ENCODE measurements around the gene REC8. TPM values are rescaled to one million over a fixed set of nuclear protein-coding genes. Genes with fewer than 3 reads are reported as not detected.

Gene REC8
- polyA plus RNA-seq, 4 donors: 23.0 to 135 (median 40.7) TPM

DNA sequence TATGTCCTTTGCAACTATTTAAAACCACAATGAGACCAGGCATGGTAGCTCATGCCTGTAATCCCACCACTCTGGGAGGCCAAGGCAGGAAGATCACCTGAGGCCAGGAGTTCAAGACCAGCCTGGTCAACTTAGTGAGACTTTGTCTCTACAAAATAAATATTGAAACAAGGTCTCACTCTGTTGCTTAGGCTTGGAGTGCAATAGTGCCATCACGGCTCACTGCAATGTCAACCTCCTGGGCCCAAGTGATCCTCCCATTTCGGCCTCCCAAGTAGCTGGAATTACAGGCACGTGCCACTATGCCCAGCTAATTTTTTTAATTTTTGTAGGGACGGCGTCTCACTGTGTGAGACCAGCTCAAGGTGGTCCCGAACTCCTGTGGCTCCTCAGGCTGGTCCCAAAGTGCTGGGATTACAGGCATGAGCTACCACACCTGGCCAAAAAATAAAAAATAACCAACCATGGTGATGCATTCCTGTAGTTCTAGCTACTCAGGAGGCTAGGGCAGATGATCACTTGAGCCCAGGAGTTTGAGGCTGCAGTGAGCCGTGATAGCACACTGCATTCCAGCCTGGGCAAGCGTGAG, 42.4 kb upstream of the REC8 start:
- no peak overlapping the region for H3K27ac ChIP-seq (ENCODE audit: low read depth in 1 of 3, low read length in 2 of 3)
- no peak overlapping the region for H3K4me3 ChIP-seq (ENCODE audit: low read depth in 1 of 3, low read length in 3 of 3)
- H3K4me1 ChIP-seq (ENCODE audit: control insufficient read depth in 3 of 3, insufficient read depth in 2 of 3, low read depth in 1 of 3, low read length in 2 of 3): peaks cover 0 to 5% (median 0%) of the 10 kb centered on the region in 3 donors
- no peak for FAIRE-seq
- DNase-seq: no peak
- no peaks in the 10 kb centered on the region for H3K27me3 ChIP-seq (ENCODE audit: control insufficient read depth in 3 of 3, insufficient read depth in 3 of 3, low read length in 3 of 3)
- no peaks in the 10 kb centered on the region for H3K9me3 ChIP-seq (ENCODE audit: control insufficient read depth in 2 of 2, insufficient read depth in 1 of 2, low read depth in 1 of 2, low read length in 1 of 2)
- H3K36me3 ChIP-seq (ENCODE audit: control insufficient read depth in 3 of 3, insufficient read depth in 2 of 3, low read depth in 1 of 3, low read length in 3 of 3): peaks cover 0 to 20% (median 0%) of the 10 kb centered on the region in 3 donors
- 94 to 97% (median 96%) methylated on average over 8 of the region's 8 CpGs for WGBS, 3 donors

DNA sequence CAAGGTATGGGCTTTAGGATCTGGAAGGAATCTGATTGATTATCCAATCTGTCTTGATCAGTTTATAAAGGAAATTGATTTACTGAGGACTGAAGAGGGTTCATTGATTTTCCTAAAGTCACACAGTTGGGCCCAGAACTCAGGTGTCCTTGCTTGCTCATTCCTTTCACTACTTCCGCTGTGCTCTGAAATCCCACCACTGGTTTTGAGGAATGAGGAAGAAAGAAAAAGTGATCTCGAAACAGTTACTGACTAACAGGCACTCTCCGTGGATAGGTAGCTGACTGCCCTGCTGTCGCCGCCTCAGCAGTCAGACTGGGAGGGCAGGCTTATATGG, 41.5 kb upstream of the REC8 start, which contains the start of gene FITM1:
FITM1 (plus strand) TSS at position 280 of the 337 bp plus-strand sequence. CDS start 905 bp downstream, outside the sequence.
- Histone ChIP-seq H3K4me3 (ENCODE audit: low read depth in 1 of 3, low read length in 3 of 3) (no peak within 1 kb of the TSS), H3K27ac (ENCODE audit: low read depth in 1 of 3, low read length in 2 of 3) (peak within 1 kb of the TSS in 1 of 3 donors; percentile 8), H3K4me1 (ENCODE audit: control insufficient read depth in 3 of 3, insufficient read depth in 2 of 3, low read depth in 1 of 3, low read length in 2 of 3) (peaks cover 0 to 7% (median 0%) of the 10 kb centered on the region in 3 donors), H3K27me3 (ENCODE audit: control insufficient read depth in 3 of 3, insufficient read depth in 3 of 3, low read length in 3 of 3) (no peaks in the 10 kb centered on the region), H3K9me3 (ENCODE audit: control insufficient read depth in 2 of 2, insufficient read depth in 1 of 2, low read depth in 1 of 2, low read length in 1 of 2) (no peaks in the 10 kb centered on the region), H3K36me3 (ENCODE audit: control insufficient read depth in 3 of 3, insufficient read depth in 2 of 3, low read depth in 1 of 3, low read length in 3 of 3) (peaks cover 0 to 19% (median 0%) of the 10 kb centered on the region in 3 donors)
- DNase-seq (no peak), FAIRE-seq (no peak)
- WGBS, 3 donors: 91 to 95% (median 94%) methylated on average over 5 of the region's 5 CpGs

DNA sequence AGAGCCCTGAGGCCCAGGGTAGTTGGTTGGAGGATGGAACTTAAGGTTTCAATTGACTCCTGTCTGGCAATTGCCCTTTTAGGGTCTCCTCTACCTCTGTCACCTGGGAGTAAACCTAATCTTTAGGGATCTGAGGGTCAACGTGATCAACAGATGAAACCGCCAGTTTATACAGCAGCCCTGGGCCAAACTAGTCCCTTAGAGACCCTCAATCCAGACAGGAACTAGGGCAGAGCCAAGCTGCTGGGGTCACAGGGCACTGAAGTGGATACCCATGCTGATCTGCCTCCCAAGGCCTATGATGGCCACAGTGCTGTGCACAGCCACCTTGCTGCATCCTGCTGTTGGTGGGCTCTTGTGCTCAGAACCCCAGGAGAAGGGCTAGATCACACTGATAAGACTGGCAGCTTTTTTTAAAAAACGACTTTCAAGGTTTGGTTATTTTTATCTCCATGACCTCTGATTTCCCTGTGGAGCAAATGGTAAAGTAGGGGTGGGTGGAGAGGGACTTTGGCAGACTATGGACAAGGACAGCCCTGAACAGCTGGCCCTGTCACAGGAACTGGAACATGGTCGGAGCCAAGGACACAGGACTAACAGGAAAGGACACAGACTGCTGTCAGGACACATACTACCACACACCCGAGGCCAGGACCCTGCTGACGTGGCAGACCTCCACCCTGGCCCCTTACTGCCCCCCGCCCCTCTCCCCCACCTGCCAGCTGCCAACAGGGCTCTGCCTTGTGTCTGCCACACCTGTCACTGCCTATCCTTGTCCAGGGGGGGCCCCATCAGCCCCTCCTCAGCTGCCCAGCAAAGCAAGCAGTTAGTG, 40.9 kb upstream of the REC8 start:
- H3K27ac ChIP-seq (ENCODE audit: low read depth in 1 of 3, low read length in 2 of 3): peak overlapping the region in 1 of 3 donors; percentile 8

DNA sequence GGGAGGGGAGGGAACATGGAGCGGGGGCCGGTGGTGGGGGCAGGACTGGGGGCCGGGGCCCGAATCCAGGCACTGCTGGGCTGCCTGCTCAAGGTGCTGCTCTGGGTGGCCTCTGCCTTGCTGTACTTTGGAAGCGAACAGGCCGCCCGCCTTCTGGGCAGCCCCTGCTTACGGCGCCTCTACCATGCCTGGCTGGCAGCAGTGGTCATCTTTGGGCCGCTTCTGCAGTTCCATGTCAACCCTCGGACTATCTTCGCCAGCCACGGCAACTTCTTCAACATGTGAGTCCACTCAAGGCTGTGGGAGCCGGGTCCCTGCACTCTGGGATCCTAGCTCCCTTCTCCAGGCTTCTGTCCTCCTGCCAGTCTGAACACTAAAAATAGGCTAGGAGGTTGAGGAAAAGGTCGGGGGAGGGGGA, 40.3 kb upstream of the REC8 start:
- Histone ChIP-seq H3K4me3 (ENCODE audit: low read depth in 1 of 3, low read length in 3 of 3) (no peak overlapping the region), H3K27ac (ENCODE audit: low read depth in 1 of 3, low read length in 2 of 3) (peak overlapping the region in 1 of 3 donors; percentile 28), H3K36me3 (ENCODE audit: control insufficient read depth in 3 of 3, insufficient read depth in 2 of 3, low read depth in 1 of 3, low read length in 3 of 3) (peaks cover 0 to 18% (median 0%) of the 10 kb centered on the region in 3 donors), H3K27me3 (ENCODE audit: control insufficient read depth in 3 of 3, insufficient read depth in 3 of 3, low read length in 3 of 3) (no peaks in the 10 kb centered on the region), H3K9me3 (ENCODE audit: control insufficient read depth in 2 of 2, insufficient read depth in 1 of 2, low read depth in 1 of 2, low read length in 1 of 2) (no peaks in the 10 kb centered on the region), H3K4me1 (ENCODE audit: control insufficient read depth in 3 of 3, insufficient read depth in 2 of 3, low read depth in 1 of 3, low read length in 2 of 3) (peaks cover 0 to 11% (median 0%) of the 10 kb centered on the region in 3 donors)
- WGBS, 3 donors: 82 to 87% (median 83%) methylated on average over 15 of the region's 15 CpGs
- DNase-seq (no peak), FAIRE-seq (no peak)

More for the DNA sequence above, 40.9 kb upstream of the REC8 start:
- FAIRE-seq (no peak), DNase-seq (no peak)
- H3K4me3 ChIP-seq (ENCODE audit: low read depth in 1 of 3, low read length in 3 of 3): no peak overlapping the region
- 50 to 60% (median 59%) methylated on average over 7 of the region's 7 CpGs for WGBS, 3 donors
- no peaks in the 10 kb centered on the region for H3K9me3 ChIP-seq (ENCODE audit: control insufficient read depth in 2 of 2, insufficient read depth in 1 of 2, low read depth in 1 of 2, low read length in 1 of 2)
- peaks cover 0 to 19% (median 0%) of the 10 kb centered on the region in 3 donors for H3K36me3 ChIP-seq (ENCODE audit: control insufficient read depth in 3 of 3, insufficient read depth in 2 of 3, low read depth in 1 of 3, low read length in 3 of 3)
- H3K4me1 ChIP-seq (ENCODE audit: control insufficient read depth in 3 of 3, insufficient read depth in 2 of 3, low read depth in 1 of 3, low read length in 2 of 3): peaks cover 0 to 11% (median 0%) of the 10 kb centered on the region in 3 donors
- no peaks in the 10 kb centered on the region for H3K27me3 ChIP-seq (ENCODE audit: control insufficient read depth in 3 of 3, insufficient read depth in 3 of 3, low read length in 3 of 3)

DNA sequence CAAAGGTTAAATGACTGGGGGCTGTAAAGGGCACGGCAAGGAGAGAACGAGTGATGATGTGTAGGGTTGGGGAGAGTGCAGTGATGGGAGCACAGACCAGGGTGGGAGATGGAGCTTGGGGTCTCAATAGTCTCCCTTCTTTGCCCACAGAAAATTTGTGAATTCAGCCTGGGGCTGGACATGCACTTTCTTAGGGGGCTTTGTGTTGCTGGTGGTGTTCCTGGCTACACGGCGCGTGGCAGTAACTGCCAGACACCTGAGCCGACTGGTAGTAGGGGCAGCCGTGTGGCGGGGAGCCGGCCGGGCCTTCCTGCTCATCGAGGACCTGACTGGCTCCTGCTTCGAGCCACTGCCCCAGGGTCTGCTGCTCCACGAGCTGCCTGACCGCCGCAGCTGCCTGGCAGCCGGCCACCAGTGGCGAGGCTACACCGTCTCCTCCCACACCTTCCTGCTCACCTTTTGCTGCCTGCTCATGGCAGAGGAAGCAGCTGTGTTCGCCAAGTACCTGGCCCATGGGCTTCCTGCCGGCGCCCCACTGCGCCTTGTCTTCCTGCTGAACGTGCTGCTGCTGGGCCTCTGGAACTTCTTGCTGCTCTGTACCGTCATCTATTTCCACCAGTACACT, 39.7 kb upstream of the REC8 start:
- DNase-seq: no peak
- H3K4me1 ChIP-seq (ENCODE audit: control insufficient read depth in 3 of 3, insufficient read depth in 2 of 3, low read depth in 1 of 3, low read length in 2 of 3): peaks cover 0 to 16% (median under 1%) of the 10 kb centered on the region in 3 donors
- 67 to 71% (median 68%) methylated on average over 19 to 24 of the region's 24 CpGs for WGBS, 3 donors
- H3K9me3 ChIP-seq (ENCODE audit: control insufficient read depth in 2 of 2, insufficient read depth in 1 of 2, low read depth in 1 of 2, low read length in 1 of 2): no peaks in the 10 kb centered on the region
- H3K36me3 ChIP-seq (ENCODE audit: control insufficient read depth in 3 of 3, insufficient read depth in 2 of 3, low read depth in 1 of 3, low read length in 3 of 3): peaks cover 0 to 24% (median 1%) of the 10 kb centered on the region in 3 donors
- no peak for FAIRE-seq
- no peak overlapping the region for H3K4me3 ChIP-seq (ENCODE audit: low read depth in 1 of 3, low read length in 3 of 3)
- no peaks in the 10 kb centered on the region for H3K27me3 ChIP-seq (ENCODE audit: control insufficient read depth in 3 of 3, insufficient read depth in 3 of 3, low read length in 3 of 3)
- no peak overlapping the region for H3K27ac ChIP-seq (ENCODE audit: low read depth in 1 of 3, low read length in 2 of 3)

DNA sequence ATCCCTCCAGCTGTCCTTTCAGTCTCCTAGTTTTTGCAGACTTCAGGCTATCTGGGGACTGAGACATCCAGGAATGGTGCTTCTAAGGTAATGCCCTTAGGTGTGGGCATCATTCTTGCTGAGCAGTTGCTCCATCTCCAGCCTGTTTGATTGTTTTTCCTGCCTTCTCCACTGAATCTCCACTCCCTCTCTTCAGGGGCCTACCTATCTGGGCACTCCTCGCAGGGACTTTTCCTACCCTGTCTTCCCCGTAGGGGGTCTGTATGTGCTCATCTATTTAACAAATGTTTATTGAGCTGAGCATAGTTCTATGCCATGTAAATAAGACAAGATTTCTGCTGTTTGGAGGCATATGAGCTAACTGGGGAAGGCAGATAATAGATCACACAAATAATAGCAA, 38.9 kb upstream of the REC8 start:
- no peak for FAIRE-seq
- Histone ChIP-seq H3K27ac (ENCODE audit: low read depth in 1 of 3, low read length in 2 of 3) (no peak overlapping the region), H3K4me3 (ENCODE audit: low read depth in 1 of 3, low read length in 3 of 3) (no peak overlapping the region), H3K36me3 (ENCODE audit: control insufficient read depth in 3 of 3, insufficient read depth in 2 of 3, low read depth in 1 of 3, low read length in 3 of 3) (peaks cover 0 to 32% (median 6%) of the 10 kb centered on the region in 3 donors), H3K27me3 (ENCODE audit: control insufficient read depth in 3 of 3, insufficient read depth in 3 of 3, low read length in 3 of 3) (no peaks in the 10 kb centered on the region), H3K9me3 (ENCODE audit: control insufficient read depth in 2 of 2, insufficient read depth in 1 of 2, low read depth in 1 of 2, low read length in 1 of 2) (no peaks in the 10 kb centered on the region), H3K4me1 (ENCODE audit: control insufficient read depth in 3 of 3, insufficient read depth in 2 of 3, low read depth in 1 of 3, low read length in 2 of 3) (peaks cover 0 to 24% (median 8%) of the 10 kb centered on the region in 3 donors)
- no peak for DNase-seq
- WGBS, 3 donors: 91 to 95% (median 94%) methylated on average over 2 of the region's 2 CpGs

DNA sequence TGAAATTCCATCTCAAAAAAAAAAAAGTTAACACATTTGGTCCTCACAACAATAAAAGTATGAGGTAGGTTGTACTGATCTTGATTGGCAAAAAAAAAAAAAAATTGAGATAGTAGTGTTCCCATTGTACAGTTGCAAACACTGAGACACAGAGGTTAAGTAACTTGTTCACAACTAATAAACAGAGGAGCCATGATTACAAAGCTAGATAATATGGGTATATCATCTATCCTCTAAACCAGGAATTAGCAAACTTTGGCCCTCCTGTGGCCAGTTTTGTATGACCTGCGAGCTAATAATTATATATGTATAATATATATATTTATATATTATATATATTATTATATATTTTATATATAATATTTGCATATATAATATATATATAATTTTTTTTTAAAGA, 38.1 kb upstream of the REC8 start:
- DNase-seq (no peak), FAIRE-seq (no peak)
- WGBS, 3 donors: 84 to 94% (median 92%) methylated on average over 1 of the region's 1 CpG
- Histone ChIP-seq H3K27me3 (ENCODE audit: control insufficient read depth in 3 of 3, insufficient read depth in 3 of 3, low read length in 3 of 3) (no peaks in the 10 kb centered on the region), H3K4me3 (ENCODE audit: low read depth in 1 of 3, low read length in 3 of 3) (no peak overlapping the region), H3K9me3 (ENCODE audit: control insufficient read depth in 2 of 2, insufficient read depth in 1 of 2, low read depth in 1 of 2, low read length in 1 of 2) (no peaks in the 10 kb centered on the region), H3K27ac (ENCODE audit: low read depth in 1 of 3, low read length in 2 of 3) (no peak overlapping the region), H3K4me1 (ENCODE audit: control insufficient read depth in 3 of 3, insufficient read depth in 2 of 3, low read depth in 1 of 3, low read length in 2 of 3) (peaks cover 0 to 32% (median 8%) of the 10 kb centered on the region in 3 donors), H3K36me3 (ENCODE audit: control insufficient read depth in 3 of 3, insufficient read depth in 2 of 3, low read depth in 1 of 3, low read length in 3 of 3) (peaks cover under 1 to 40% (median 6%) of the 10 kb centered on the region in 3 donors)

DNA sequence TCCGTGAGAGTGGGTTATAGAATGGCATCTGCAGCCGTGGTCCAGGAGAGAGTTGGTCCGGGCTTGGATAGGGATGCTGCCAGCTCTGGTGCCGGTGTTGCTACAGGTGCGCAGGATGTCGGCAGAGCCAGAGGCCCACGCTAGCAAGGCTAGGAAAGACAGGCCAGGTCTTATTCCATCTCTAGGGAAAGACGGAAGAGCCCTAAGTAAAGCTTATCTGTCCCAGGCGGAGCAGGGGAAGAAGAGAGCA, 36.4 kb upstream of the REC8 start:
- 0 to 6% (median 6%) methylated on average over 9 of the region's 9 CpGs for WGBS, 3 donors
- Histone ChIP-seq H3K4me3 (ENCODE audit: low read depth in 1 of 3, low read length in 3 of 3) (peak overlapping the region; percentile 55 to 97 (median 92)), H3K36me3 (ENCODE audit: control insufficient read depth in 3 of 3, insufficient read depth in 2 of 3, low read depth in 1 of 3, low read length in 3 of 3) (peaks cover 5 to 49% (median 6%) of the 10 kb centered on the region in 3 donors), H3K27me3 (ENCODE audit: control insufficient read depth in 3 of 3, insufficient read depth in 3 of 3, low read length in 3 of 3) (no peaks in the 10 kb centered on the region), H3K27ac (ENCODE audit: low read depth in 1 of 3, low read length in 2 of 3) (peak overlapping the region; percentile 82 to 92 (median 91)), H3K9me3 (ENCODE audit: control insufficient read depth in 2 of 2, insufficient read depth in 1 of 2, low read depth in 1 of 2, low read length in 1 of 2) (no peaks in the 10 kb centered on the region), H3K4me1 (ENCODE audit: control insufficient read depth in 3 of 3, insufficient read depth in 2 of 3, low read depth in 1 of 3, low read length in 2 of 3) (peaks cover 7 to 42% (median 13%) of the 10 kb centered on the region in 3 donors)
- DNase-seq (no peak), FAIRE-seq (no peak)
